Cardiac septum (tissue), 1 donor: ENCODE measurements around the gene TNC. TPM values are rescaled to one million over a fixed set of nuclear protein-coding genes. Genes with fewer than 3 reads are reported as not detected.

Experiments
- DNase-seq: peaks from one replicate; pipeline ENCODE4 v3.0.0-alpha.2; 2020; ENCODE audit warnings: low spot score
- intact Hi-C: fragments of 100-400 bp; cut with DNase I; formaldehyde crosslinking; loops from one replicate; pipeline ENCODE4 v1.14.0; 2022
- total RNA-seq: library from RNA; stranded (reverse); fragmentation: NEBNext Ultra II Directional; extraction: Animal tissue kit (Norgen Biotek cat#: 25700); gene quantifications from one replicate; pipeline ENCODE4 v1.2.1, GENCODE V29; 2021
- donor health status: DM: no; HTN: no; CAD: no.

TNC gene
- total RNA-seq, 1 donor from 2014 or later, result 26.4 TPM

DNA sequence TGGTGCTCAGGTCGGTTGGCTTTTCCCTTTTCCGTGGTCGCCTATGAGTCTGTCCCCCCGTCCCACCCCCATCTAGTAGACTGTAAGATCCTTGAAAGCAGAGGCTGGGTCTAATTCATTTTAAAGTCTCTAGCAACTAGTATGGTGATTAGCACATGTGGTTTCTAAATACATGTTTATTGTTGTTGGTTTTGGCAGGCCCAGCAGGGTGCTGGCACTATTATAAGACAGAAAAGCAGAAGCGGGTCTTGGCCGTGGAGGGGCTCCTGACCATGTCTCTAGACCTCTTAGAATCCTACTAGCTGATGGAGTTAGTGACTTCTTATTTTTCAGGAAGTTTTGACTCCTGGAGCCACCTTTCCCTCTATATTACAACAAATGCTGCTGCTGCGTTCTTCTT, 126.1 kb downstream of the TNC start:
- no peak for DNase-seq
- intact Hi-C loops, result no loop called here

DNA sequence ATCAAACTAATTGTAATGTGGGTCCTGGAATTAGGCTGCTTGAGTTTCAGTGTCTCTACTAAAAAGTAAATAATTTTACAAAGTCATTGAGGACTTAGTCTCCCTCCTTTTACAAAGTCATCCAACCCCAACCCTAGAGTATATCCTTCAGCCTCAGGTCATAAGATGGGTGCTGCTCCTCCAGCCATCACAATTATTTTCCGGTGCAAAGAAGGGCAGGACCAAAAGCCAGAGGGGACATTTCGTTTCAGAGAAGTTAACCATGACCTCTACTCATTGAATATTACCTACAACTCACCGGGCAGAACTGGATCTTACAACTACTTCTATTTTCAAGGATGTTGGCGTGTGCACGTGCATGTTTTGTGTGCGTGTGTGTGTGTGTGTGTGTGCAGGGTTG, 127.1 kb downstream of the TNC start:
- intact Hi-C loops, result no loop called here
- no peak for DNase-seq

DNA sequence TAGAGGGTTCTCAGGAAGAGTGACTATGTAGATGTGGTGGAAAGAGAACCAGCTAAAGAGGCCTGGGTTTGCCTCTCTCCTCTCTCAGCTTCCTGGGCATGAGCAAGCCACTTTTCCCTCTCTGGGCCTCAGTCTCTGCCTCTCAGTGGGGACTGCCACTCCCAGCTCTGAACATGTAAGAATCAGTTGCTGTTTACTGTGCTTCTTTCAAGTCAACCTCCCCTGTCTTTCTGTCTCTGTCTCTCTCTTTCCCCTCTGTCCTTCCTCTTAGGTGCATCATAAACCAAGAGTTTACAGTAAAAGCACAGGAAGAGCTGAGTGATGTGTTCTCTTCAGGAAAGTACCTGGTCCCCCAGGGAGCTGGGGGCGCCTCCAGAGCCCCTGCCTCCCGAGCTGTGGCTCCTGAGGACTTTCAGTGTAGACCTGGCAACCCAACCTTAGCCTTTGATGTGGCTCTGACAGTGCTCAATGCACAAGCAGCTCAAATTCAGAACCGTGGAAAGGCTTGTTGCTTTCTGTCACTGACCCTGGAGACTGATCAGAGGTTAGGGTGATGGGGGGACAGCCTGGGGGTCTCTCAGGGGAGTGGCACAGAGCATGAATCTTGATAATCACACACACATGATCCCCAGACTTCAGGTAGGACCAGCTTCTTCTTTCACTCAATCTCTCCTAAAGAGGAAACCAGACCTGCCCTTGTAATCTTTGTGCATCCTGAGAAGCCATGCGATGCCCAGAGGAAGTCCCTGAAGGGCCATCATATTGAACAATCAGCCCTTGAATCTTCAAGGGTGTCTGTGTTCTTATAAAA, 128.2 kb downstream of the TNC start:
- intact Hi-C loops, result no loop called here
- no peak for DNase-seq

DNA sequence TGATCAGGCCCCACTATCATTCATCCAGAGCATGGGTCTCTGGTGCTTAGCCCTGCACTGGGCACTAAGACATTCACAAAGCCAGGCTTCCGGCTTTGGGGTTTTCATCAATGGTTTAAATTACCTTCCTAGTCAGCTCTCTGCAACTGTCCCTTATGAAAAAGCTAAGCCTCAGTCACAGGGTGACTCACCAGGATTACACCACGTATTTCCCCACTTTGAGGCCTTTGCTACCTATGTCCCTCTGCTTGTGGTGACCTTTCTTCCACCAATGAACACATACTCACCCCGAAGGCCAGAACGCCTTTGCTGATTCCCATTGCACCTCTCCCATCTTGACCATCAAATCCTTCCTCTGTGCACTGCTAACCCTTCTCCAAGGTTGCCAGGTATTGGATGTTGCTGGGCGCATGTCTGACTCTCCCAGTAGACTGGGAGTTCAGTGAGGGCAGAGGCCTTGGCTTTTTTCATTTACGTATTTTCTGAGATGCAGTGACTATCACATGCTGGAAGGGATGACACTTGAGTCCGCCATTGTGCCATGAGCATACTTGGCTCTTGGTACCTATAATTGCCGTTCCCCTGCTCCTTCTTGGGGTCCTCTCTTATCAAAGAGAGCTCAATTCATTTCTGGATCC, 128.9 kb downstream of the TNC start:
- intact Hi-C loops, result no loop called here
- no peak for DNase-seq

DNA sequence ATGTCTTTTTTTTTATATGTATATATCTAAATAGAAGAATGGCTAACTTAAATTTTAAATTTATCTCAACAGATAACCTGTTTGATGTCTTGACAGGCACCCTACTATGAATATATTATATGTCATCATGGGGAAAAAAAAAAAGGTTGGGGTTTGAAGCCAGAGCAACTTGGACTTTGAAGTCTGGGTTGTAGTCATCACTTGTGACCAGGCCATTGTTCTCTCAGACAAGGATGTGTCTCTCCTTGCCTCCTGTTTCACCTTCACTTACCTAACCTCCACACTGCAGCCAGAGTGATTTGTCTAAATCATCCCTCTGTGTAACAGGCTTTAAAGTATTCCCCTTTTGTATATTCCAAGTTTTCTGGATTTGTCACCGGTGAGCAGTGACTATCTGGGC, 130.8 kb downstream of the TNC start:
- intact Hi-C loops, result no loop called here
- DNase-seq, result no peak

DNA sequence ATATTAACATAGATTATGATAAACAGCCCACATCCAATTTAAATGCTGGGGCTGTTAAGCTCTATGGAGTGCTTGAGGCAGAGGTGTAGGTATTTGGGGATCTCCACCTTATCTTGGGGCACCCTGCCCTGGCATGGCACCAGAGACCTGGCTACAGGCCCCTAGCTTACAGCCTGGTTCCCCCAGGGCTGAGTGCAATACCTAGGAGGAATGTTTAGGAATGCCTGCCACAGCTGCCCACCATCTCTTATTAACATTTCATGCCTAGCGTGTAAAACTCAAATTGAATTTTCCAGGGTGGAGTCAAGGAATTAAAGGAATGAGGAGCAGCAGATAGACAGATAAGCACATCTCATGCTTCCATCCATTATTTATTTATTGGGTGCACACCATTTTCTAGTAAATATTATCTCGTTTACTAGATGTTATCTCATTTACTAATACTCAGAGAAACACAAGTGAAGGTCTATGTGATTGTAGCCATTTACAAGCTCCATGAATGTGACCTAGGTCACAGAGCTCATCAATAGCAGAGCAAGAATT, 131.9 kb downstream of the TNC start:
- intact Hi-C loops, result no loop called here

DNA sequence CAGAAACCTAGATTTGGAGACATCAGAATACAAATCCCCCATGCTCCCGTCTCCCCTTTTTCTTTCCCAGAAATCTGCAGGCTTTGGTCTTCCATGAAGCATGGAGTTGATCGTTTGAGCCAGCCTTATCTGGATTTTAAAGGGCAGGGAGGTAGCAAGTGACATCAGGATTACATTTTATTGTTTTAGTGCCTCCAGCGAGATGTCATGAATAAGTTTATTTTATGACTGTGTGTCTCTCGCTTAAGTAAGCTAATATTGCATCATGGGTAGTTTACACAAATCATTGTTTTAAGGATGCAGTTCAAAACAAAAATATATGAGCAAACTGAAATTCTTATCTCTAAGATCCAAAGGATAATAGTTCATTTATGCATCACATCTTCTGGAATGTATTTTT, 136.9 kb downstream of the TNC start:
- no peak for DNase-seq
- intact Hi-C loops, result no loop called here

More for the DNA sequence above, 131.9 kb downstream of the TNC start:
- DNase-seq, result no peak

DNA sequence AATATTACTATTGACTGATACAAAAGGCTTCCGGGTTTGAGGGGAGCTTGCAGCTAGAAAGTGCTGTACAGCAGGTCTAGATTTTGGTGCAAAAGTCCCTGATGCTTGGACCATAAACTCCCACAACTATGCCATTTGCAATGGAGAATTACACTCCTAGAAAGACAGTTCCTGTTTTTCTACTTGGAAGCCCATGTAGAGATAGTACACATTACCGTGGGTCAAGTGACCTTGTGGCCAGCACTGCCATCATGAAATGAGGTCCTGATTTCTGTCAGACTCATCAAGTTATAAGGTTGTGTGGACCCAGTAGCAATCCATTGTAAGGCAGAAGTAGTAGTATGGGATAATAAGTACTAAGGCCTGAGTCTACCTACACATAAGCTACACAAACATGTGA, 144.7 kb downstream of the TNC start:
- intact Hi-C loops, result no loop called here
- no peak for DNase-seq

DNA sequence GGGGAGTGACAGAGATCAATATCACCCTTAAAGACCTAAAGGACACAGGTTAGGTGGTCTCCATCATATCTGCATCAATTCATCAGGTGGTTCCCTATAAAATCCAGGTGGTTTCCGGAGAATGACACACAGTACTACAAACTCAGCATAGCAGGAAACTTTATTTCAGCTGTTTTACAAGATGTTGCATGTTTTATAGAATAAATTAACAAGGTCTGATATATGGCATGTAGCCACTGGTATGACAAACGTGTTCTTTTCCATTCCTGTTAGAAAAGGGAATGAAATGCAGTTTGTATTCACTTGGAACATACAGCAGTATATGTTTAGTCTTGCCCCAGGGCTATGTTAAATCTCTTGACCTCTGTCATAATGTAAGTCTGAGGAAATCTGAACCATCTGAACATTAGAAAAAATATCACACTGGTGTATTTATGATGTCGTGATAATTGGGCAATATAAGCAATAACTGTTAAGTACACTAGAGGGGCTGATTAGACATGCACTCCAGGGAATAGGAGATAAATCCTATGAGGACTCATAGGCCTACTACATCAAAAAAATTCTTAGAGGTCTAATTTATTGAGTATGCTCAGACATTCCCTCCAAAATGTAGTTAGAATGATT, 145.3 kb downstream of the TNC start:
- intact Hi-C loops, result no loop called here
- no peak for DNase-seq

Other genes with a start within 250 kb of the TNC start
- 0.86 TPM for gene TNFSF8, start 187.6 kb downstream of the TNC start, total RNA-seq